GM18499 (cell line): Measurements from ENCODE around the gene EFCAB14.
"Not testable (repeated sequence)": the region's sequence is repeated elsewhere in the genome, so short reads cannot be mapped to it uniquely, and the experiment has no call there.

ENCODE experiments used
- ATAC-seq: cut with Tn5 transposase; IDR thresholded peaks from one replicate; pipeline ENCODE4 v1.9.1; 2021; ENCODE audit warnings: moderate number of reproducible peaks; ENCODE audit not compliant: insufficient read depth, unreplicated experiment

EFCAB14 gene

GRCh38 chr1:46657775-46658174 lies 61.1 kb downstream of the EFCAB14 start:
- no peak for ATAC-seq

- no peak for ATAC-seq
These were observed 62.3 kb downstream of the EFCAB14 start for GRCh38 chr1:46656643-46657042.

GRCh38 chr1:46655848-46656247 lies 63.1 kb downstream of the EFCAB14 start:
- ATAC-seq, result no peak

GRCh38 chr1:46654698-46655097 lies 64.2 kb downstream of the EFCAB14 start:
- not testable (repeated sequence) for ATAC-seq

GRCh38 chr1:46654012-46654411 lies 64.9 kb downstream of the EFCAB14 start:
- ATAC-seq, result no peak

- ATAC-seq, result no peak
These were observed 65.4 kb downstream of the EFCAB14 start for GRCh38 chr1:46653405-46653958.

- no peak for ATAC-seq
These were observed 66.4 kb downstream of the EFCAB14 start for GRCh38 chr1:46652321-46653100.

GRCh38 chr1:46651152-46651551 lies 67.8 kb downstream of the EFCAB14 start:
- not testable (repeated sequence) for ATAC-seq

- ATAC-seq, result no peak
These were observed 68.4 kb downstream of the EFCAB14 start for GRCh38 chr1:46650491-46650890.

GRCh38 chr1:46649764-46650163 lies 69.2 kb downstream of the EFCAB14 start:
- ATAC-seq, result no peak

GRCh38 chr1:46647611-46648010 lies 71.3 kb downstream of the EFCAB14 start:
- ATAC-seq, result no peak

- ATAC-seq, result no peak
These were observed 72.1 kb downstream of the EFCAB14 start for GRCh38 chr1:46646844-46647243.

- ATAC-seq, result no peak
These were observed 72.6 kb downstream of the EFCAB14 start for GRCh38 chr1:46646331-46646730.

GRCh38 chr1:46645815-46646214 lies 73.1 kb downstream of the EFCAB14 start:
- no peak for ATAC-seq

GRCh38 chr1:46643368-46643775 lies 75.5 kb downstream of the EFCAB14 start:
- no peak for ATAC-seq

GRCh38 chr1:46642115-46642680 lies 76.7 kb downstream of the EFCAB14 start:
- no peak for ATAC-seq

GRCh38 chr1:46639547-46639946 lies 79.4 kb downstream of the EFCAB14 start:
- ATAC-seq, result no peak

GRCh38 chr1:46638921-46639320 lies 80.0 kb downstream of the EFCAB14 start:
- ATAC-seq, result no peak

GRCh38 chr1:46637444-46638083 lies 81.3 kb downstream of the EFCAB14 start:
- ATAC-seq, result no peak

GRCh38 chr1:46635205-46635604 lies 83.7 kb downstream of the EFCAB14 start:
- ATAC-seq, result no peak

- ATAC-seq, result no peak
These were observed 88.2 kb downstream of the EFCAB14 start for GRCh38 chr1:46630719-46631118.
